A549 (cell line): ENCODE data around the gene AOAH.

Experiments
- EP300 ChIP-seq, 2 experiments: fragments of >200 bp; sonication (Bioruptor Twin); formaldehyde crosslinking; IDR thresholded peaks; 2 replicates in 1 of 2; 3 replicates in 1 of 2; pipeline ENCODE4 v1.6.1; 2016 to 2017
- JUN ChIP-seq, 2 experiments: fragments of >200 bp; sonication (Bioruptor Twin); formaldehyde crosslinking; IDR thresholded peaks; 2 replicates in 1 of 2; 3 replicates in 1 of 2; pipeline ENCODE4 v1.6.1; 2016 to 2017
- JUNB ChIP-seq: fragments of >200 bp; sonication (Bioruptor Twin); formaldehyde crosslinking; IDR thresholded peaks from 2 replicates; pipeline ENCODE4 v1.6.1; 2016
- KDM1A ChIP-seq: fragments of 200-600 bp; sonication (generic); IDR thresholded peaks from 2 replicates; pipeline ENCODE4 v1.6.1; 2016; ENCODE audit warnings: low read depth, mild to moderate bottlenecking
- MAZ ChIP-seq: fragments of 150-350 bp; IDR thresholded peaks from 2 replicates; pipeline ENCODE4 v1.6.1; 2014; ENCODE audit warnings: antibody characterized with exemption, low read depth, low read length, borderline replicate concordance
- MYC ChIP-seq: IDR thresholded peaks from 2 replicates; pipeline ENCODE4 v1.6.1; 2012; ENCODE audit warnings: mild to moderate bottlenecking, inconsistent platforms, low read length, improper control_type of control experiment, borderline replicate concordance
- POLR2A ChIP-seq: IDR thresholded peaks from 2 replicates; pipeline ENCODE4 v1.6.1; 2012; ENCODE audit warnings: mild to moderate bottlenecking, low read length
- POLR2AphosphoS2 ChIP-seq: conservative IDR thresholded peaks from 2 replicates; pipeline ENCODE4 v1.6.1; 2012; ENCODE audit warnings: low read length, improper control_type of control experiment, inconsistent platforms
- RCOR1 ChIP-seq: fragments of 150-350 bp; IDR thresholded peaks from 2 replicates; pipeline ENCODE4 v1.6.1; 2014; ENCODE audit warnings: antibody characterized with exemption, low read length, low read depth
- TF ChIP-seq, protein P1 (sequence below): IDR thresholded peaks from 2 replicates; pipeline ENCODE4 v1.6.1; 2012
- TF ChIP-seq, protein P2 (sequence below): fragments of >200 bp; sonication (Bioruptor Twin); formaldehyde crosslinking; IDR thresholded peaks from 3 replicates; pipeline ENCODE4 v1.5.1; 2016
- TF ChIP-seq, protein P3 (sequence below): fragments of 450-650 bp; IDR thresholded peaks from 2 replicates; pipeline ENCODE4 v1.6.1; 2014; ENCODE audit warnings: antibody characterized with exemption

DNA sequence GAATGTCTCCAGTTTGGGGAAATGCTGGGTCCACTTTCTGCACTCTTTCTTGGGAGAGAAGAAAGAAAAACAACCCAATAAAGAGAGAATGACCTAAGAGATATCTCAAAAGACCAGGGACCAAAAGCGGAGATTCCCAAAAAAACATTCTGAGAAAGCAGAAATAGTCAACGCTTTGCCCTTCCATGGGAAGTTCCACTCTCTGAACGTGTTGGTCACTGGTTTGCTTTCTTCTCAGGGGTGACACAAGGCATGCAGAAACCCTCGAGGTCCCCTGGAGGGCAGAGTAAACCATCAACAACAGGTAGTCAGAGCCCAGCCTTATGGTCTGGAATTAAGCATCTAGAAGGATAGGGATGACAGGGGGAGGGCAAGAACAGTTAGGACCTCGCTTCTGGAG, 26.2 kb upstream of the AOAH start:
- TF ChIP-seq EP300 (IDR thresholded peaks at IDR 0.05) (no peak), MYC (no peak), POLR2A (no peak), KDM1A (no peak), RCOR1 (no peak), MAZ (no peak), JUN (IDR thresholded peaks at IDR 0.05) (no peak), JUNB (no peak), POLR2AphosphoS2 (no peak)
- TF ChIP-seq, protein P1, sequence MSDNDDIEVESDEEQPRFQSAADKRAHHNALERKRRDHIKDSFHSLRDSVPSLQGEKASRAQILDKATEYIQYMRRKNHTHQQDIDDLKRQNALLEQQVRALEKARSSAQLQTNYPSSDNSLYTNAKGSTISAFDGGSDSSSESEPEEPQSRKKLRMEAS: no peak
- TF ChIP-seq, protein P2, sequence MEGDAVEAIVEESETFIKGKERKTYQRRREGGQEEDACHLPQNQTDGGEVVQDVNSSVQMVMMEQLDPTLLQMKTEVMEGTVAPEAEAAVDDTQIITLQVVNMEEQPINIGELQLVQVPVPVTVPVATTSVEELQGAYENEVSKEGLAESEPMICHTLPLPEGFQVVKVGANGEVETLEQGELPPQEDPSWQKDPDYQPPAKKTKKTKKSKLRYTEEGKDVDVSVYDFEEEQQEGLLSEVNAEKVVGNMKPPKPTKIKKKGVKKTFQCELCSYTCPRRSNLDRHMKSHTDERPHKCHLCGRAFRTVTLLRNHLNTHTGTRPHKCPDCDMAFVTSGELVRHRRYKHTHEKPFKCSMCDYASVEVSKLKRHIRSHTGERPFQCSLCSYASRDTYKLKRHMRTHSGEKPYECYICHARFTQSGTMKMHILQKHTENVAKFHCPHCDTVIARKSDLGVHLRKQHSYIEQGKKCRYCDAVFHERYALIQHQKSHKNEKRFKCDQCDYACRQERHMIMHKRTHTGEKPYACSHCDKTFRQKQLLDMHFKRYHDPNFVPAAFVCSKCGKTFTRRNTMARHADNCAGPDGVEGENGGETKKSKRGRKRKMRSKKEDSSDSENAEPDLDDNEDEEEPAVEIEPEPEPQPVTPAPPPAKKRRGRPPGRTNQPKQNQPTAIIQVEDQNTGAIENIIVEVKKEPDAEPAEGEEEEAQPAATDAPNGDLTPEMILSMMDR: no peak
- TF ChIP-seq, protein P3, sequence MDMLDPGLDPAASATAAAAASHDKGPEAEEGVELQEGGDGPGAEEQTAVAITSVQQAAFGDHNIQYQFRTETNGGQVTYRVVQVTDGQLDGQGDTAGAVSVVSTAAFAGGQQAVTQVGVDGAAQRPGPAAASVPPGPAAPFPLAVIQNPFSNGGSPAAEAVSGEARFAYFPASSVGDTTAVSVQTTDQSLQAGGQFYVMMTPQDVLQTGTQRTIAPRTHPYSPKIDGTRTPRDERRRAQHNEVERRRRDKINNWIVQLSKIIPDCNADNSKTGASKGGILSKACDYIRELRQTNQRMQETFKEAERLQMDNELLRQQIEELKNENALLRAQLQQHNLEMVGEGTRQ: no peak
